Epithelial cell of esophagus (primary cell): Measurements from ENCODE around the gene SNX10.

Source experiments
- DNase-seq: peaks from one replicate; pipeline ENCODE4 v3.0.0; 2010; ENCODE audit warnings: low read depth
- H3K4me3 ChIP-seq: 2 replicates; pipeline ENCODE4 v1.5.1; 2011; ENCODE audit warnings: mild to moderate bottlenecking, low read length, control low read depth
- TF ChIP-seq, protein P1 (sequence below): IDR thresholded peaks from 2 replicates; pipeline ENCODE4 v1.5.1; 2011; ENCODE audit warnings: low read depth, mild to moderate bottlenecking, low read length, control low read depth, inconsistent platforms; ENCODE audit not compliant: insufficient read depth; ENCODE audit errors: missing control alignments

Gene SNX10

DNA sequence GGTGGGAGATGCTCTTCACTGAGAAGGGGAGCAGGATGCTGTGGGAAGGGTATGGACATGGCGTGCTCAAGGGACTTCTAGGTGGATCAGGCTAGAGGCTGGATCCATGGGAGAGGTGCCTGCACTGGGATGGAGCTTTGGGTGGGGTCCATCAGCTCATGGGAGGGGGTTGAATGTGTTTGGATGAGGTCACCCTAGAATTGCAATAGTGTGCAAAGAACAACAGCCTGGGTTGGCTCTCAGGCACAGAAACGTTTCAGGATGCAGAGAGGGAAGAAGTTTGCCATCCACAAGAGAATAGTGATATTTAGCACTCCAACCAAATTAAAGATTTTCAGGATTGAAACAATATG lies 66.1 kb downstream of the SNX10 start:
- TF ChIP-seq, protein P1, sequence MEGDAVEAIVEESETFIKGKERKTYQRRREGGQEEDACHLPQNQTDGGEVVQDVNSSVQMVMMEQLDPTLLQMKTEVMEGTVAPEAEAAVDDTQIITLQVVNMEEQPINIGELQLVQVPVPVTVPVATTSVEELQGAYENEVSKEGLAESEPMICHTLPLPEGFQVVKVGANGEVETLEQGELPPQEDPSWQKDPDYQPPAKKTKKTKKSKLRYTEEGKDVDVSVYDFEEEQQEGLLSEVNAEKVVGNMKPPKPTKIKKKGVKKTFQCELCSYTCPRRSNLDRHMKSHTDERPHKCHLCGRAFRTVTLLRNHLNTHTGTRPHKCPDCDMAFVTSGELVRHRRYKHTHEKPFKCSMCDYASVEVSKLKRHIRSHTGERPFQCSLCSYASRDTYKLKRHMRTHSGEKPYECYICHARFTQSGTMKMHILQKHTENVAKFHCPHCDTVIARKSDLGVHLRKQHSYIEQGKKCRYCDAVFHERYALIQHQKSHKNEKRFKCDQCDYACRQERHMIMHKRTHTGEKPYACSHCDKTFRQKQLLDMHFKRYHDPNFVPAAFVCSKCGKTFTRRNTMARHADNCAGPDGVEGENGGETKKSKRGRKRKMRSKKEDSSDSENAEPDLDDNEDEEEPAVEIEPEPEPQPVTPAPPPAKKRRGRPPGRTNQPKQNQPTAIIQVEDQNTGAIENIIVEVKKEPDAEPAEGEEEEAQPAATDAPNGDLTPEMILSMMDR = no peak
- DNase-seq = no peak
- H3K4me3 ChIP-seq = no peak overlapping the region

DNA sequence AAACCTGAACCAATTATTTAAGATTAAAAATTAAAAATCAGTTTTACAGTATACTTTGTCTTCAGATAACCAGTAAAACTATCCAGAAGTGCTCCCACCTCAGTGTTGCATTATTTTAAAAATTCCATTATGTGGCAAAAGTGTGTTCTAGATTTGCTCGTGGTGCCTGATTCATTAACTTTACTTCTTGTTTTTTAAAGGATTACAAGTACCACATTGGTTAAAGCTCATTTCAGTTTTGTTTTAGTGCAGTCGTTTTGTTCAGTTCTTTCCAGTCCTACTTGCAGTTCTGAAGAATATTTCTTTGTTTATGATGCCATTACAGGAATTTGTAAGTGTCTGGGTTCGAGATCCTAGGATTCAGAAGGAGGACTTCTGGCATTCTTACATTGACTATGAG lies 69.0 kb downstream of the SNX10 start:
- TF ChIP-seq, protein P1 = no peak
- DNase-seq = no peak
- no peak overlapping the region for H3K4me3 ChIP-seq

DNA sequence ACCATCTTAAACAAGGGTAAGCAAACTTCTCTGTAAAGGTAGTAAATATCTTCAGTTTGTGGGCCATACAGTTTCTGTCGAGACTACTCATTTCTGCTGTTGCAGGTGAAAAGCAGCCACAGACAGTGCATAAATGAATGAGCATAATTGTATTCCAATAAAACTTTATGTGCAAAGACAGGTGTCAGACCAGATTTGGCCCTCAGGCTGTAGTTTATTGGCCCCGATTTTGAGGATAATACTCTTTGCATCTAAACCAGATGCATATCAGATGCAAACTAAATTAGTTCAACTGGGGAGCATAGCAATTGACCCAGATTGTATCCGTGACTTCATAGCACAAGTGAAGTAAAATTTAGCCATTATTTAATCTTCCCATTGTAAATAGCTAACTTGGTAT lies 70.0 kb downstream of the SNX10 start:
- DNase-seq = no peak
- no peak overlapping the region for H3K4me3 ChIP-seq
- TF ChIP-seq, protein P1 = no peak

DNA sequence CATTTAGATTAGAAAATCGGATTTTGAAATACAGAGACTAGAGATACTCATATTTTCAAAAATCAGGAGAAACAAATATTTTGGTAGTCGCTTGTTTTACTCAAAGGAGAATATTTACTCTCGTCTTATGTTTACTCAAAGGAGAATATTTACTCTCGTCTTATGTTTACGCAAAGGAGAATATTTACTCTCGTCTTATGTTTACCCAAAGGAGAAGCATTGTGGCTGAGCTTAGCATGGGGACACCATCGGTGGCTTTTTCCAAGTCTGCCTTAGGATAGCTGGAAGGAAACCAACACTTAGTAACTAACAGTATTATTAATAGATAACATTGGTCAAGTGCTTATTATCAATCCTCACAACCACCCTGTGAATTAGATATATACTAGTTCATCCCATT lies 71.8 kb downstream of the SNX10 start:
- no peak for DNase-seq
- no peak overlapping the region for H3K4me3 ChIP-seq
- TF ChIP-seq, protein P1 = no peak

DNA sequence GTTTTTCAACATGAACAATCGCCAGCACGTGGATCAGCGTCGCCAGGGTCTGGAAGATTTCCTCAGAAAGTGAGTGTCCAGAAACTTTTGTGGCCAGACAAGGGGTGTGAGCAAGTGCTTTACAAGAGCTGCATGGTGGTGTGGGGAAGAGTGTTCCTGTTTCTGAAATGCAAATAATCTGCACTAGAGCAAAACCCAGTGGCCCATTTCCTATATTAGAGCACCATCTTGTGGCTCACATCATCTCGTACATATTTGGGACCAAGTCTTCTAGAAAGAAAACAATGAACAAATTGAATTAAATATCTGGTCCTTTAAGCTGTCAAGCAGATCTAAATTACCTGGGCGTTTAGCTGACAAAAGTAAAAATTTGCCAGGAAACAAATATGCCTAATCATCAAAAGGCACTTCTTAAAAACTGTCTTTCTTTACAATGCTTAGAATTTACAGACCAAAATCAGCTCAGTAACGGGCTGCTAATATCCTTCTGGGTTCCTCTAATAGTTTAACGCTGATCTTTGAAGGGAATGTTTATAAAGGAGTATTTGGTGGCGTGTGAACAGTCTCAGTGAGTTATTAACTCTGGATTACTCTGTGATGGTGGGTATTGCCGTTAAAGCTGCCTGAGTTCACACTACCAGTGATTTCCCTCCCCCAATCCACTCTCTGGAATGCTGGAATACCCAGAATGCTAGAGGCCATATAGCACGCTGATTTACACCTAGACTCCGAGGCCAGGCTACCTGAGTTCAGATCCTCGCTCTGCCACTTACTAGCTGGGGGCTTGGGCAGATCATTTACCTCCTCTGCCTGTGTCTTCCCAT lies 73.6 kb downstream of the SNX10 start:
- no peak overlapping the region for H3K4me3 ChIP-seq
- TF ChIP-seq, protein P1 = peak; percentile 71
- DNase-seq = peak; percentile 78

DNA sequence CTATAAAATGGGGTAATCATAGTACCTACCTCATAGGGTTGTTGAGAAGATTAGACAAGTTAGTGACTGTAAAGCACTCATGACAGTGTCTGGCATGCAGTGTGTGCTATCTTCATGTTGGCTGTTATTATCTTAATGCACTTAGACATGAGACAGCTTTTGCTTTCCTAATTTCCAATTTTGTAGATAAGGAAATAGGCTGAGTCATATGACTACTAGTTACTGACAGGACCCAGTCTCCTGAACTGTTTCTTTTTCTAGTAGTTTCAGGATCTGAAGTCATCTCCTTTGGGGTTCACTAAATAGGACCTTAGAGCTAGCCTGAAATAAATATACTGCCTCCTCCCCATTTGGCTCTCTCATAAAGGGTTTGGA lies 74.2 kb downstream of the SNX10 start:
- DNase-seq = no peak
- TF ChIP-seq, protein P1 = no peak
- no peak overlapping the region for H3K4me3 ChIP-seq

DNA sequence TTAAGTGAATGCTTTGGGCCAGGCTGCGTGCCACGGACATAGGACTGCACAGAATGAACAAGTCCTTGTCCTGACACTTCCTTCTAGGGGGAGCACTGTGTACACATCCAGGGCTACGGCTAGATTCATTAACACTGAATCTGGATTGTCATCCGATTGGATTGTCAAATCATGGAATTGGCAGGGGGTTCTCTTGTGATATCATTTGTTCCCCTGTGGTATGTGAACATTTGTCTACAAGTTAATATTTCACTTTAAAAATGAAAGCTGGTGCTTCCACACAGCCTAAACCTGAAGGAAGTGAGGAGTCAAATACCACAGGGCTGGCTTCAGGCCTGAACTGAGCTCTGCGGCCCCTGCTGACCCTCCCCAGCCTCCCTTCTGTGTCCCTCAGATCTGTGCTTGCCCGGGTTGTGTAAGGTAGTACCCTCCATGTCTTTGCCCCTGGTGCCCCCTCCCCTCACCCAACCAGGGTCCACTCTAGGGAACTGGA lies 75.6 kb downstream of the SNX10 start:
- H3K4me3 ChIP-seq = no peak overlapping the region
- TF ChIP-seq, protein P1 = no peak
- no peak for DNase-seq
